ENCODE measurements around the gene TLR8.

TLR8 gene

GRCh38 chrX:12946406-12946805 lies 40.0 kb downstream of the TLR8 start:
- DNase-seq (ENCODE audit: low spot score): no peak
- no peak for TF ChIP-seq CTCF (IDR thresholded peaks at IDR 0.05; ENCODE audit: extremely low read depth, missing control alignments)

GRCh38 chrX:12946838-12947544 lies 40.6 kb downstream of the TLR8 start:
- DNase-seq (ENCODE audit: low spot score): peak; percentile 46

GRCh38 chrX:12947545-12948235 lies 41.3 kb downstream of the TLR8 start:
- no peak for DNase-seq (ENCODE audit: low spot score)
- no peak for TF ChIP-seq CTCF (IDR thresholded peaks at IDR 0.05; ENCODE audit: extremely low read depth, missing control alignments)

More at GRCh38 chrX:12946838-12947544, 40.6 kb downstream of the TLR8 start:
- peak; percentile 75 for TF ChIP-seq CTCF (IDR thresholded peaks at IDR 0.05; ENCODE audit: extremely low read depth, missing control alignments)

GRCh38 chrX:12948495-12948894 lies 42.1 kb downstream of the TLR8 start:
- no peak for DNase-seq (ENCODE audit: low spot score)
- TF ChIP-seq CTCF (IDR thresholded peaks at IDR 0.05; ENCODE audit: extremely low read depth, missing control alignments): no peak

GRCh38 chrX:12949205-12949926 lies 42.9 kb downstream of the TLR8 start:
- no peak for DNase-seq (ENCODE audit: low spot score)
- TF ChIP-seq CTCF (IDR thresholded peaks at IDR 0.05; ENCODE audit: extremely low read depth, missing control alignments): no peak

GRCh38 chrX:12949927-12950656 lies 43.7 kb downstream of the TLR8 start:
- no peak for TF ChIP-seq CTCF (IDR thresholded peaks at IDR 0.05; ENCODE audit: extremely low read depth, missing control alignments)
- DNase-seq (ENCODE audit: low spot score): peak; percentile 52

Measured in GM20000 (cell line).